ENCODE results near the gene CHD9.

DNA sequence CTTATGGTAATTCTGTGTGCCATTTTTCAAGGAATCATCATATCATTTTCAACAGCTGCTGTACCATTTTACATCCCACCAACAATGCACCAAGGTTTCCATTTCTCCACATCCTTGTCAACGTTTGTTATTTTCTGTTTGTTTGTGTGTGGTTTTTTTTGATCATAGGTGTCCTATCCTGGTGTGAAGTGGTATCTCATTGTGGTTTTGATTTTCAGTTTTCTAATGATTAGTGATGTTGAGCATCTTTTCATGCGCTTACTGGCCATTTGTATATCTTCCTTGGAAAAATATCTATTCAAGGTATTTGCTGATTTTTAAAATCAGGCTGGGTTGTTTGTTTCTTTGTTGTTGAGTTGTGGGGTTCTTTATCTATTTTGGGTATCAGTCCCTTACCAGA is 15.0 kb downstream of the CHD9 start:
- TF ChIP-seq, protein P1, sequence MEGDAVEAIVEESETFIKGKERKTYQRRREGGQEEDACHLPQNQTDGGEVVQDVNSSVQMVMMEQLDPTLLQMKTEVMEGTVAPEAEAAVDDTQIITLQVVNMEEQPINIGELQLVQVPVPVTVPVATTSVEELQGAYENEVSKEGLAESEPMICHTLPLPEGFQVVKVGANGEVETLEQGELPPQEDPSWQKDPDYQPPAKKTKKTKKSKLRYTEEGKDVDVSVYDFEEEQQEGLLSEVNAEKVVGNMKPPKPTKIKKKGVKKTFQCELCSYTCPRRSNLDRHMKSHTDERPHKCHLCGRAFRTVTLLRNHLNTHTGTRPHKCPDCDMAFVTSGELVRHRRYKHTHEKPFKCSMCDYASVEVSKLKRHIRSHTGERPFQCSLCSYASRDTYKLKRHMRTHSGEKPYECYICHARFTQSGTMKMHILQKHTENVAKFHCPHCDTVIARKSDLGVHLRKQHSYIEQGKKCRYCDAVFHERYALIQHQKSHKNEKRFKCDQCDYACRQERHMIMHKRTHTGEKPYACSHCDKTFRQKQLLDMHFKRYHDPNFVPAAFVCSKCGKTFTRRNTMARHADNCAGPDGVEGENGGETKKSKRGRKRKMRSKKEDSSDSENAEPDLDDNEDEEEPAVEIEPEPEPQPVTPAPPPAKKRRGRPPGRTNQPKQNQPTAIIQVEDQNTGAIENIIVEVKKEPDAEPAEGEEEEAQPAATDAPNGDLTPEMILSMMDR (IDR thresholded peaks at IDR 0.05) = no peak
- TF ChIP-seq POLR2AphosphoS5 (IDR thresholded peaks at IDR 0.05) = no peak

Data from sigmoid colon (tissue), 4 donors.